SK-N-SH (cell line): Measurements from ENCODE around the gene ARF5. TPM values are rescaled to one million over a fixed set of nuclear protein-coding genes. Genes with fewer than 3 reads are reported as not detected.
"Not testable (repeated sequence)": the region's sequence is repeated elsewhere in the genome, so short reads cannot be mapped to it uniquely, and the experiment has no call there.

Source experiments
- CTCF ChIA-PET: fragments of 300-600, 350-600 bp; formaldehyde crosslinking; extraction: SDS; loops from one replicate; lab custom pipeline; 2021; lab: Yijun Ruan, JAX
- POLR2A ChIA-PET: fragments of 350-600 bp; sonication (Branson Sonifier 250); formaldehyde crosslinking; extraction: SDS; loops from one replicate; lab custom pipeline; 2020; ENCODE audit warnings: antibody characterized with exemption, inconsistent platforms; lab: Yijun Ruan, JAX
- DNase-seq: peaks from one replicate; pipeline ENCODE4 v3.0.0; 2012
- H2AFZ ChIP-seq: fragments of 200-600 bp; sonication (generic); 2 replicates; pipeline ENCODE4 v1.8.1; 2016; ENCODE audit warnings: antibody characterized with exemption, mild to moderate bottlenecking, low read depth
- H3F3A ChIP-seq: fragments of 200-600 bp; sonication (generic); replicated peaks from 2 replicates; pipeline ENCODE3; 2016; ENCODE audit warnings: antibody characterized with exemption, mild to moderate bottlenecking; ENCODE audit not compliant: insufficient read depth
- H3K27ac ChIP-seq, 2 experiments: fragments of 200-500 bp in 1 of 2; fragments of 200-600 bp in 1 of 2; sonication (Bioruptor generic) in 1 of 2; sonication (generic), shearing (Covaris generic) in 1 of 2; 2 replicates each; pipeline versions ENCODE4 v1.5.1 to v1.6.1; 2014 to 2016; ENCODE audit warnings: low read depth in 2 of 2, inconsistent platforms in 1 of 2, low read length in 1 of 2, mild to moderate bottlenecking in 1 of 2, mixed read lengths in 1 of 2
- H3K27me3 ChIP-seq: fragments of 200-600 bp; sonication (generic), shearing (Covaris generic); 2 replicates; pipeline ENCODE4 v1.6.1; 2016; ENCODE audit warnings: mixed run types; ENCODE audit not compliant: insufficient read depth
- H3K36me3 ChIP-seq, 2 experiments: fragments of 200-500 bp in 1 of 2; fragments of 200-600 bp in 1 of 2; sonication (Bioruptor generic) in 1 of 2; sonication (generic) in 1 of 2; replicated peaks in 1 of 2; 2 replicates each; pipeline versions ENCODE3 to v1.5.1; 2014 to 2016; ENCODE audit warnings: low read length in 1 of 2, mild to moderate bottlenecking in 1 of 2; ENCODE audit not compliant: insufficient read depth in 2 of 2, control insufficient read depth in 1 of 2
- H3K4me1 ChIP-seq, 2 experiments: fragments of 200-500 bp in 1 of 2; fragments of 200-600 bp in 1 of 2; sonication (Bioruptor generic) in 1 of 2; sonication (generic), shearing (Covaris generic) in 1 of 2; 2 replicates each; pipeline versions ENCODE4 v1.5.1 to v1.6.1; 2014 to 2016; ENCODE audit warnings: low read depth in 1 of 2, low read length in 1 of 2, mixed run types in 1 of 2; ENCODE audit not compliant: insufficient read depth in 2 of 2, control insufficient read depth in 1 of 2
- H3K4me2 ChIP-seq: fragments of 200-600 bp; sonication (generic), shearing (Covaris generic); 2 replicates; pipeline ENCODE4 v1.6.1; 2017; ENCODE audit warnings: mixed run types
- H3K4me3 ChIP-seq, 2 experiments: fragments of 200-500 bp in 1 of 2; fragments of 200-600 bp in 1 of 2; sonication (Bioruptor generic) in 1 of 2; sonication (generic), shearing (Covaris generic) in 1 of 2; 2 replicates each; pipeline versions ENCODE4 v1.5.1 to v1.8.1; 2014 to 2016; ENCODE audit warnings: low read depth in 2 of 2, inconsistent platforms in 1 of 2, low read length in 1 of 2, mild to moderate bottlenecking in 1 of 2, mixed read lengths in 1 of 2, moderate library complexity in 1 of 2
- H3K79me2 ChIP-seq: fragments of 200-600 bp; sonication (generic); 2 replicates; pipeline ENCODE4 v1.8.1; 2017; ENCODE audit warnings: mild to moderate bottlenecking; ENCODE audit not compliant: insufficient read depth
- H3K9ac ChIP-seq: fragments of 200-600 bp; sonication (generic); 2 replicates; pipeline ENCODE4 v1.6.1; 2017; ENCODE audit warnings: mixed run types
- H3K9me2 ChIP-seq: fragments of 200-600 bp; sonication (generic); 2 replicates; pipeline ENCODE4 v1.6.1; 2017; ENCODE audit warnings: mixed run types
- H3K9me3 ChIP-seq: fragments of 200-600 bp; sonication (generic); 2 replicates; pipeline ENCODE4 v1.6.1; 2017; ENCODE audit warnings: mixed run types, mild to moderate bottlenecking, moderate library complexity
- H4K20me1 ChIP-seq: fragments of 200-600 bp; sonication (generic); 2 replicates; pipeline ENCODE4 v1.6.1; 2017; ENCODE audit warnings: mild to moderate bottlenecking, mixed run types; ENCODE audit not compliant: insufficient read depth
- CHD2 ChIP-seq: fragments of 150-350 bp; IDR thresholded peaks from 2 replicates; pipeline ENCODE4 v1.6.1; 2018; ENCODE audit warnings: low read length; ENCODE audit not compliant: partially characterized antibody
- CTCF ChIP-seq: fragments of 200-600 bp; sonication (generic); IDR thresholded peaks from 2 replicates; pipeline ENCODE4 v1.6.1; 2017; ENCODE audit warnings: antibody characterized with exemption, mild to moderate bottlenecking, moderate library complexity
- EP300 ChIP-seq, 2 experiments: IDR thresholded peaks; 2 replicates each; pipeline versions ENCODE4 v1.4.0 to v1.6.1; 2012; ENCODE audit warnings: borderline replicate concordance in 1 of 2, low read depth in 1 of 2, low read length in 1 of 2
- EZH2phosphoT487 ChIP-seq: fragments of 200-600 bp; sonication (generic); IDR thresholded peaks from 2 replicates; pipeline ENCODE4 v1.6.1; 2017; ENCODE audit warnings: low read depth, mixed run types, mild to moderate bottlenecking, antibody characterized with exemption, moderate library complexity, borderline replicate concordance
- FOXM1 ChIP-seq: IDR thresholded peaks from 2 replicates; pipeline ENCODE4 v1.4.0; 2012; ENCODE audit warnings: low read depth, mild to moderate bottlenecking
- GABPA ChIP-seq: IDR thresholded peaks from 2 replicates; pipeline ENCODE4 v1.4.0; 2012; ENCODE audit warnings: low read depth, mild to moderate bottlenecking
- GATA2 ChIP-seq: sonication (generic); formaldehyde crosslinking; IDR thresholded peaks from 2 replicates; pipeline ENCODE4 v1.5.0; 2020; ENCODE audit warnings: mild to moderate bottlenecking, missing genetic modification reagents
- IRF3 ChIP-seq: fragments of 150-350 bp; IDR thresholded peaks from 2 replicates; pipeline ENCODE4 v1.6.1; 2016; ENCODE audit warnings: mild to moderate bottlenecking, low read depth, low read length
- JUND ChIP-seq: IDR thresholded peaks from 2 replicates; pipeline ENCODE4 v1.4.0; 2012
- NRF1 ChIP-seq: IDR thresholded peaks from 2 replicates; pipeline ENCODE4 v1.6.1; 2012; ENCODE audit warnings: low read depth, mild to moderate bottlenecking, low read length
- RAD21 ChIP-seq: IDR thresholded peaks from 2 replicates; pipeline ENCODE4 v1.6.1; 2012; ENCODE audit warnings: mild to moderate bottlenecking, low read length
- RCOR1 ChIP-seq: fragments of 150-350 bp; IDR thresholded peaks from 2 replicates; pipeline ENCODE4 v1.6.1; 2017; ENCODE audit warnings: antibody characterized with exemption, low read length
- SMC3 ChIP-seq: IDR thresholded peaks from 2 replicates; pipeline ENCODE4 v1.6.1; 2012; ENCODE audit warnings: low read depth, low read length, improper control_type of control experiment
- TCF12 ChIP-seq: IDR thresholded peaks from 2 replicates; pipeline ENCODE4 v1.4.0; 2012
- USF2 ChIP-seq: fragments of 150-350 bp; IDR thresholded peaks from 2 replicates; pipeline ENCODE4 v1.6.1; 2017; ENCODE audit warnings: antibody characterized with exemption, low read length, low read depth, borderline replicate concordance
- WGBS: methylation state at CpG from one replicate; pipeline ENCODE4 v1.1.6; 2017; ENCODE audit warnings: low lambda C conversion rate; 5-methylcytosine and 5-hydroxymethylcytosine counted together
- polyA plus RNA-seq, 3 experiments: library from polyadenylated mRNA; depleted of rRNA; stranded (reverse); fragments of >200 nt; gene quantifications; 2 replicates each; pipeline ENCODE4 v1.2.3, GENCODE V29; 2012
- TF ChIP-seq, protein P1 (sequence below): IDR thresholded peaks from 2 replicates; pipeline ENCODE4 v1.4.0; 2012; ENCODE audit warnings: low read depth
- TF ChIP-seq, protein P2 (sequence below): IDR thresholded peaks from 2 replicates; pipeline ENCODE4 v1.4.0; 2012; ENCODE audit warnings: low read depth, borderline replicate concordance

The ARF5 gene
- polyA plus RNA-seq, 1 of the 3 experiments (the other 2 are of a cell fraction) = 562 TPM

DNA sequence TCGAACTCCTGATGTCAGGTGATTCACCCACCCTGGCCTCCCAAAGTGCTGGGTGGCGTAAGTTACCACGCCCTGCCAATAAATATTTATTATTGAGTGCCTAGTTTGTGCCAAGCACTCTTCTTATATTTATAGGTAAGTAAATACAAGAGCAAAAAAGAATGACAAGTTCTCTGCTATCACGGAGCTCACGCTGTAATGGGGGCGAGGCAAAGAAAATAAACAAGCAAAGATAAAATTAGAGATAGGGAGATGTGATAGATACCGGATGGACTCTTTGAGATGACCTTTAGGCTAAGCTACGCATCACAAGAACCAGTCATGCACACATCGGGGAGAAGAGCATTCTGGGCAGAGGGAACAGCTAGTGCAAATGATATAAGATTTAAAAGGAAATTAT is 49.1 kb upstream of the ARF5 start:
- no peak for DNase-seq
- Histone ChIP-seq H3K36me3 (no peaks in the 10 kb centered on the region), H3K27ac (no peak overlapping the region), H3K4me3 (no peak overlapping the region), H4K20me1 (no peaks in the 10 kb centered on the region), H3K9me2 (no peaks in the 10 kb centered on the region), H3K79me2 (no peaks in the 10 kb centered on the region), H3F3A (no peaks in the 10 kb centered on the region), H3K4me2 (no peak overlapping the region), H3K4me1 (peaks cover 0 to 8% of the 10 kb centered on the region in 2 experiments; a peak in 1 of 4 replicates), H2AFZ (no peak overlapping the region), H3K27me3 (peaks cover 16% of the 10 kb centered on the region; the same call in 1 of the 2 replicates), H3K9ac (no peak overlapping the region), H3K9me3 (no peaks in the 10 kb centered on the region)
- no peak for TF ChIP-seq TCF12
- TF ChIP-seq RCOR1 = no peak
- TF ChIP-seq, protein P1, sequence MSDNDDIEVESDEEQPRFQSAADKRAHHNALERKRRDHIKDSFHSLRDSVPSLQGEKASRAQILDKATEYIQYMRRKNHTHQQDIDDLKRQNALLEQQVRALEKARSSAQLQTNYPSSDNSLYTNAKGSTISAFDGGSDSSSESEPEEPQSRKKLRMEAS = no peak
- TF ChIP-seq CHD2 = no peak
- no peak for TF ChIP-seq FOXM1
- TF ChIP-seq JUND = no peak
- TF ChIP-seq, protein P2, sequence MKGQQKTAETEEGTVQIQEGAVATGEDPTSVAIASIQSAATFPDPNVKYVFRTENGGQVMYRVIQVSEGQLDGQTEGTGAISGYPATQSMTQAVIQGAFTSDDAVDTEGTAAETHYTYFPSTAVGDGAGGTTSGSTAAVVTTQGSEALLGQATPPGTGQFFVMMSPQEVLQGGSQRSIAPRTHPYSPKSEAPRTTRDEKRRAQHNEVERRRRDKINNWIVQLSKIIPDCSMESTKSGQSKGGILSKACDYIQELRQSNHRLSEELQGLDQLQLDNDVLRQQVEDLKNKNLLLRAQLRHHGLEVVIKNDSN = no peak
- no peak for TF ChIP-seq NRF1
- TF ChIP-seq EP300 (IDR thresholded peaks at IDR 0.05; ENCODE audit: borderline replicate concordance in 1 of 2, low read depth in 1 of 2, low read length in 1 of 2) = no peak
- no peak for TF ChIP-seq EZH2phosphoT487
- no peak for TF ChIP-seq SMC3
- TF ChIP-seq CTCF = no peak
- no peak for TF ChIP-seq IRF3
- no peak for TF ChIP-seq RAD21
- no peak for TF ChIP-seq GABPA
- no peak for TF ChIP-seq GATA2 (CRISPR knock-in tag)
- no peak for TF ChIP-seq USF2
- ChIA-PET CTCF (interaction anchor here (1.2 to 1.3 kb wide), 2 partner anchors 10 to 671 kb away, joined by 3 to 4 read pairs; no protein-coding TSS in a partner anchor), POLR2A (no interaction called here)
- 68% methylated on average over 9 of the region's 9 CpGs for WGBS

GRCh38 chr7:127540461-127540860 is 47.8 kb upstream of the ARF5 start:
- peaks cover 16% of the 10 kb centered on the region; the same call in 1 of the 2 replicates for H3K27me3 ChIP-seq
- H3K4me3 ChIP-seq, H4K20me1 ChIP-seq, H3K9me2 ChIP-seq, H3K4me1 ChIP-seq, H3K36me3 ChIP-seq, DNase-seq, H2AFZ ChIP-seq, POLR2A ChIA-PET, H3K27ac ChIP-seq, H3K79me2 ChIP-seq, H3K4me2 ChIP-seq, H3K9ac ChIP-seq, H3F3A ChIP-seq, H3K9me3 ChIP-seq: not testable (repeated sequence)
- CTCF ChIA-PET = interaction anchor here (1.3 kb wide), 1 partner anchor 669 kb away, joined by 3 read pairs; no protein-coding TSS in a partner anchor
- 58% methylated on average over 10 of the region's 10 CpGs for WGBS
